Endometrium (tissue), 2 donors: ENCODE data around the gene SORCS2.

Experiments
- FAIRE-seq: peaks from 2 replicates; lab custom pipeline; 2012; peaks lifted over from hg19 to GRCh38; lab: Jason Lieb, UNC
- donor health status: control.
- donor health status: control.

The SORCS2 gene

DNA sequence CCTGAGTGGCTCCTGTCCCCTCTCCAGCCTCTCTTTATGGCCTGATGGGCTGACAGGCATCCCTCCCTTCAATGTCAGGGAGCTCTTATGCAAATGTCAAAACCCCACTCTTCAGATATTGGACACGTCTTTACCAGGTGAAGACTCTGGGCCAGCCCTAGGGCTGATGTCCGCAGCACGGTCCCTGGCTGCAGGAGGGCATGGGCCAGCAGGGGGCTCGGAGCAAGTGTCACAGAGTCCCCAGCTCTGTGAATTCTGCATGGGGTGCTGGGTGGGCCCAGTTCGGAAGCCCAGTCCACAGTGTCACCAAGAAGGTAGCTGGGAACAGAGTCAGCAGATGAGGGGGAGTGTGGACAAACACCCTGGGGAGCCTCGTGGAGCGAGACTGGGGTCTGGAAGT lies 282.0 kb downstream of the SORCS2 start:
- FAIRE-seq = no peak

DNA sequence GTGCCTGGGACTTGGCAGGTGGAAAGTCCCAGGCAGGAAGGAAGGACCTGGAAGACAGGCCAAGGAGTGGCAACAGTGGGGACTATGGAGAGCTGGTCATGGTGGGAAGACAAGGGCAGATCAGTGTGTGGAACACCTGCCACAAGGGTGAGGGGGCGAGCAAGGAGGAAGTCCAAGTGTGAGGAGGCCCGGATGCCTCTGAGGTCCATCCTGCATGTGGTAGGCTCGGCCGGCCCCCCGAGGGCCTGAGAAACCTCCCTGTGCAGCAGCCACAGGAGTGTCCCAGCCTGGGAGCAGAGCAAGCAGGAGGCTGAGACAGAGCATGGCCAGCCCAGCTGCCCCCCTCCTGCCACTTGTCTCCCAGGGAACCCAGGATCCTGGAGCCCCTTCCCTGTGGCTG lies 282.9 kb downstream of the SORCS2 start:
- no peak for FAIRE-seq

DNA sequence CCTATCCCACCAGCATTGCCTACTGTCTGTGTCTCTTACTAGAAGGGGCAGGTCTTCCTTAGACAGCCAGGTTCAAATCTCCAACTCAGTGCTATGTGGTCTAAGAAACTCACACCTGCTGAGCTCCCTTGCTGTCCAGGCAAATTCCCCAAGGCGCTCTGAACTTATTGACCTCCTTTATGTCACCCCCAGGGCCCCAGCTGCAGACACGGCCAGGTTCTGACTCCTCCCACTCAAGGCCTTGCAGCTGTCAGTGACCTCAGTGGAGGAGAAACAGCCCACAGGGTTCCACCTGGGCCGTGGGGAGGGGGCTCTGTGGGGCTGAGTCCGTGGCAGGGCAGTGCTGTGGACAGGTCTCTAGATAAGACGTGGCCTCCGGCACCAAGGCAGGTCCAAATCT lies 284.5 kb downstream of the SORCS2 start:
- FAIRE-seq = no peak

DNA sequence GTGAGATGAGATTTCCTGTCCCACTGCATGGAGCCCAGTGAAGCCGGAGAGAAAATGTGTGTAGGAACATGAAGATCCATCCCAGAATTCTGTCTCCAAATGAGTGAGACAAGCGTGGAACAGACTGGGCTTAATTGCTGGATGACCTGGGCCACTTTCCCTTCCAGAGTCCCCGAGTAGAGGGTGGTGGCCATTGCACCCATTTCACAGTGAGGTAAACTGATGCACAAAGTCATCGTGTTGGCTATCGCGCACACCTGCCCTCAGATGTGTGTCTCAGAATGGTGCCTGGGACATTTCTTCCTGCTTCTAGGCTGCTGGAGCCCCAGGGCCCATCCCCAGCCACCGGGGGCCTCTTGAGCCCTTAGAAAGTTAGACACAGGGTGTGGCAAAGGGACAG lies 285.4 kb downstream of the SORCS2 start:
- no peak for FAIRE-seq

DNA sequence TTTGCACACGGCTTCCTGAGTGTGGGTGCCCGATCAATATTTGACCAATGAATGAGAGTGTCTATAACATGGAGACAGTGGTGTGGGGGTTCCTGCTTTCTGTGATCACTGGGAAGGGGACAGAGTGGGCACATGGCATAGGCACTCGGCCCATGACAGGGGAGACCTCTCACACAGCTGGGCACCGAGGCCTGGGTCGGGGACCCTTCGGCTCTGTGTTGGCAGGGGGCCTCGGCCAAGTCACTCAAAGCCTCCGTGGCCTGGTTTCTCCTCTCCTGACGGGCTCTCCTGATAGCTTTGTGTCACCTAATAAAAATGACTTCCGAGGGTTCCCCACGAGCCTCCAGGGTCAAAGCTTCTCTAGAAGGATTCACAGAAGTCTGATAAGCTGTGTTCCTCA lies 286.3 kb downstream of the SORCS2 start:
- FAIRE-seq = no peak

DNA sequence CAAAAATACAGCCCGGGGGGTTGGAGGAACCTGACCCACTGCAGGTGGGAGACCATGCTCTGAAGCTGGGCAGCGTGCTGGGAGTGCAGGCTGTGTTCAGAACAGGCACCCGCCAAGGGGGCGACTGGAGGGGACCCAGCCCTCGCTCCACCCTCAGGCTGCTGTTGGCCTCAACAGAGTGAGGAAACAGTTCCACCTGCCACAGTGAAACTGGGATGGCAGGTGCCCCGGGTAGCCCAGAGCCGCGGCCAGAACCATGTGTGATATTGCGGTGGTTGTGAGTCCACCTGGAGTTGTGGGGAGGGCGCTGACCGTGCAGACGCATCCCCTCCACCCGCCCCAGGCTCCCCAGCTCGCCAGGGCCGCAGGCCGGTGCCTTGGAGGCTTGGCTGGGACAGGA lies 288.1 kb downstream of the SORCS2 start:
- no peak for FAIRE-seq

DNA sequence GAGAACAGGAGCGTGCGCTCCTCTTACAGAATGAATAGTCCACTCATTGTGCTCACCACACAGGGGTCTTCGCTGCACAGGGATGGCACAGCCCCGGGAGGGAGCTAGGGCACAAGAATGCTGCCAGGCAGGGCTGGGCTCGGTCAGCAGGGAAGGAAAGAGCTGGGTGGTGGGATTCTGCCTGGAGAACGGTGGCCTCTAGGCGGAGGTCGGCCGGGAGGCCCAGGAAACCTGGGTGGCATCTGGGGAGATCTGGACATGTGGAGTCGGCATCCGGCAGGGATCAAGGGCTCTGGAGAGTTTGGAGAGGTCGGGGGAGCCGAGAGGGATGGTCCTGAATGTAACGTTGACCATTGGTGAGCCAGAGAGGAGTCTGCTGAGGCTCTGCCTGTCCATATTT lies 288.9 kb downstream of the SORCS2 start:
- FAIRE-seq = no peak

DNA sequence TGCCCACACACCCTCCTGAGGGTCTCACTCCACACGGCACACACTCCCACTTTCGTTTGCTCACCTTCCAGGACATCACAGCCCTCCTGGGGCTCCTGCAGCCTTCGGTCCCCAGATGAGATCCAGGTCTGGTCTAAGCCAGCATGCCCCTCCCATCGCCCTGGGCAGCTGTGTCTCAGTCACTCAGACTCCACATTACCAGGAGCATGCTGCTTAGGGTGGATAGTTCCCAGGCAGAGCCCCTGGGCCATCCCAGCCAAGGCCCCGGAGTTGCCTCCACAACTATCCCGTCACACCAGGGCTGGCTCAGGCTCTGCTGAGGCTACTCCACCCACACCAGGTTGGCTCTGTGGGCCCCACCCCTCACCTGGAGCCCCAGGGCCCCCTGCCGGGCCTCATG lies 292.8 kb downstream of the SORCS2 start:
- no peak for FAIRE-seq

DNA sequence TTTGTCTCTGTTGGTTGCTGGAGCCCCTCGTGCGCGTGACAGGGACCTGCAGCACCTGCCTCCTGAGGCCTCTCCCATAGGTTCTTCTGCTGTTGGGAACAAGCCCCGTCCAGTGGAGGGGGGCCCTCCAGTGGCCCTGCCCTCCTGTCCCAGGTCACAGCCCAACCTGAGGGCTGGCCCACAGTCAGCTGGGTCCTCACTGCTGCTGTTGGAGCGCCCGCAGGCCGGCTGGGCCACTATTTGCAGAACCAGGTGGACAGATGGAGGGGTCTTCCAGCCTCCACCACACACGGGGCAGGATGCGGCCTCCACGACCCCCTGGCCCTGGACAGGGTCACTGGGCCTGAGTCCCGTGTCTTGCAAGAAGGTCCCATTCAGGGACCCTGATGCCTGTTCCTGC lies 293.8 kb downstream of the SORCS2 start:
- FAIRE-seq = no peak

DNA sequence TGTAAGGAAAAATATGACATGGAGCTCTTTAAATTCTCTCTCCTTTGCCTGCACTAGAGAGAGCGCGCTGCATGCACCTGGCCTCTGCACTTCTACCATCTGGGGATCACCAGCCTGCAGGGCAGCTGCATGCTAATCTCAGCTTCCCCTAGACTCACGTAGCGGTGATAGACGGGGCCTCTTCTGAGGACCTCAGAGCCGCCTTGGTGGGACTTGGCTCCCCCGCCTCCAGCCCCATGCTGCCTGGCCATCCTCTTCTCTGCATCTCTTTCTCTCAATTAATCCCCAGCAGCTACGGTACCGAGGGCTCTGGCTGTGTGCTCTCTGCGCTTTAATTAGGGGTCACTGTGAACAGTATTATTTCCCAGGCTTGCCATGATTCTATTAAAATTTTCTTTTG lies 295.2 kb downstream of the SORCS2 start:
- no peak for FAIRE-seq

DNA sequence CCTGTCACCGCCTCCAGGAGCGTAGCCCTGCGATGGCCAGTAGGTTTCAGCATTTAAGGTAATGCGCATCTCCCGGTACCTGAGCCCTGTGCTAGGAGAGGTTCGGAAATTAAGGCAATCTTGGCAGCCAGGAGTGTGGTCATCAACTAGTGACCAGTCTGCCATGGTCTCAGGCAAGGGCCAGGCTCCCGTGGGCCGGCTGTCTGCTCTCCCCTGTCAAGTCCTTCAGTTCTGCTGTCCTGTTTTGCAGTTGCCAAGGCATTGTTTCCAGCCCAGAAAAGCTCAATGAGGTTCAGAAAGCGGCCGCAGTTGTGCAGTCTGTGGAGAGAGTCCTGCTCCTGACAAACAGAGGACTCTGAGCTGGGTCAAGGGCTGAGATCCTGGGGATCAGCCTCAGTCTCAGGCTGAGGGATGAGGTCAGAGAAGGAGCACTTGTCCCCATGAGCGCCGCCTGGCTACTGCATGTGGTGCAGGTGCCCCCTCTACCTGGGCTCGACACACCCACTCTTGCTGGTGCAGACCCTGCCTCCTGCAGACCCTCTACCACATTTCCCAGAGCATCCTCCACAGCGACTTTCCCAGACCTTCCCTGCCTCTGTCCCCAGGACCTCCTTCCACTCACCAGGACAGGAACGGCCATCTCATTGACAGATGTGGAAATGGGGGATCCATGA lies 295.8 kb downstream of the SORCS2 start:
- FAIRE-seq = no peak

DNA sequence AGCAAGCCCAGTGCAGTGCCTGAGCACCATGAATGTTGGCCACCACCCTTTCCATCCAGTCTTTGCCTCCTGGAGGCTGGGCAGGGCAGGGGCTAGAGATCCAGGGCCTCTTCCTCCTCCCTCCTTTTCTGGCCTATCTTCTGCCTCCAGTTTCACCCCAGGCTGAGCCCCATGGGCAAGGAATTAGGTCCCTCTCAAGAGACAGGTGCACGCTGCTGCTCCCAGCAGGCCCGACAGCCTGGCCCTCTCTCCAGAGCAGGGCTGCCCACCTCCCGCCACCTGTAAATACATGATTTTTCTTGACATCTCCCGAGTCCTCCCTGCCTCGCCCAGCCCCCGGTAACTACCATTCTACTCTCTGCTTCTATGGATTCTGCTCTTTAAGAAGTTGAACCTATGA lies 299.6 kb downstream of the SORCS2 start:
- FAIRE-seq = no peak

DNA sequence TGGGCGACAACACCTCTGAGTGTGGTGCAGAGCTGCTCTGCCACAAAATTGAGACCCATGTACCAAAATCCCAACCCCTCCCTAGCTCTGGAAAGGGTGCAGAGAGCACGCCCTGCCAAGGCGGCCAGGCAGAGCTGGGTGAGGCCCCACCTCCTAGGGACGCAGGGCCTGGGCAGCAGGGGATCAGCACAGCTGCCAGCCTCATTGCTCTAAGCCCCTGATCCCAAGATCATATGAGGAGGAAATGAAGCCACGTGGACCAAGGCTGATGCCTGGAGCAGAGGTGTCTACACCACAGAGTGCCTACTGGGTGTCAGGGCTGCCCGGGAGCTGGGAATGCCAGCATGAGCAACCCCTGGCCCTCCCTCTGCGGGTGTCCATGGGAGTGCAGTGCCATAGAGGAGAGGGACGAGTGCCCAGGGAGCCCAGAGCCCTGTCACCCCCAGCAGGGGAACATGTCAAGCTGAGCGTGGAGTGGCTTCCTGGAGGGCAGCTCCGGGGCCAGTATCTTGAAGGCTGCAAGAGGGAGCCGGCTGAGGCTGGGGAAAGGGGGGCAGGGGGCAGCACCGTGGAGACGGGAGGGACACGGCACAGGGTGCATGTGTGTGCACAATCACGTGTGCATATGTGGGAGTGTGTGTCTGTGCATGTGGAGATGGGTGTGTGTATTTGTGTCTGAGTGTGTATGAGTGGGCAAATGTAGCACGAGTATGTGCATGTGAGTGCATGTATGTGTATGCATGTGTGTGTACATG lies 306.3 kb downstream of the SORCS2 start:
- no peak for FAIRE-seq

DNA sequence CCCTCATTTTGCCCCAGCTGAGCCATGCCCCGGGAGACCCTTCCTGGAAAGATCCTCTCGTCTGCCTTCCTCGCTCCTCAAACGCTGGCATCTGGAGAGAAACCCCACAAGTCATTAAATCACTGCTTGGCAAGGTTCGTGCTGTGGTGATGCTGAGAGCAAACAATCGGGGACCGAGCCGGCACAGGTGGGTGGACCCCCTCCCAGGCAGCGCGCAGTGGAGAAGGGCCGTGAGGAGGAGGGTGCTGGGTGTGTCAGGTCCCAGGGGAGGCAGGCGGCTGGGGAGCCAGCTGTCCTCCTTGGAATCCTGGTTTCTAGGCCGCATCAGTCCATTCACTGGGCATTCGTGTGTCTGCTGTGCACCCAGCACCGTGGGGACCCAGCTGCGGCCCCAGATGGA lies 307.3 kb downstream of the SORCS2 start:
- FAIRE-seq = no peak

DNA sequence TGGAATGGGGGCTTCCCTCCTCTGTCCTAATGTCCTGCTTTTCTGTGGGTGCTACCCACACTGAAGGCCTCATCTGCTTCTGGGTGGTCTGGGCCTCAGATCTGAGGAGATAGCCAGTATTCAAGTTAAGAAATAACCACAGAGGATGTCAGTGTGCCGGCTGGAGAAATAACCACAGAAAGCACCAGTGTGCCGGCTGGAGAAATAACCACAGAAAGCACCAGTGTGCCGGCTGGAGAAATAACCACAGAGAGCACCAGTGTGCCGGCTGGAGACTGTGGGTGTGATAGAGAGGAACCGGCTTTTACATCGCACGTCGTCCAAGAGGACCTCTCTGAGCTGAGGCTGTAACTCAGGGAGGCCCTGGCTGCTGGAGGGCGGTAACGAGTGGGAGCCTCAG lies 308.1 kb downstream of the SORCS2 start:
- FAIRE-seq = no peak

DNA sequence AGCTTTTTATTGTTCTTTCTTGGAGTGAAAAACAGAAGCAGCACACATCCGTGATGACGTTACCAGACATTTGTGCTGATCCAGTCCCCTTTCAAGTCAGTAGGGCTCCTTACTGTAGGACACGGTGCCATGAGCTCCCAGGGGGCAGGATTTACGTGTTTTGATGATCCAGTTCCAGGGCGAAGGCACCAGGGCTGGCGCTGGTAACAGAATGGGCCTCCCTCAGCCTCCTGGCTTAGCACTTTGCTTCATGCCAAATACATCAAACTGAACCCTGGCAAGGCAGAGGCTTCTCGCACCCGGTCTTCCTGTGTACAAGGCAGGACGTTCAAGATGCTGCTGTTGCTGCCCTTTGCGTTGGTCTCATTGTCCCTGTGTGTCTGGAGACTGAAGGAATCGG lies 309.0 kb downstream of the SORCS2 start:
- FAIRE-seq = no peak

DNA sequence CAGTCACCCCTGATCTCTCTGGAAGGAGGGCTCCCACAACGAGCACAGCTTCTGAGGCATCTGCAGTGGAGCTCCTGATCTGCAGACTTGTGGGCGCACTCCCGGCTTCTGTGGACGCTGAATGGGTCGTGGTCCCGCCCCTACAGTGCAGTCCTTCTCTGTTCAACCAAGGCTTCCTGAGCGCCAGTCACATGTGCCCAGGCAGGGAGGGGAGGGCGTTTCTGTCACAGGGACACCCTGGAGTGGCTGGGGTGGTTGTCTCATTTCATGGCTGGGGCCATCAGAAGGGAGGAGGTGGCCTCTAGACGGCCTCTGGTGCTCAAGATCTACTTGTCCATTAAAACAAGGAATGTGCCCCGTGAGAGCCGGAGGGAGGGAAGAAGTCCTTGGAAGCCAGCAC lies 309.5 kb downstream of the SORCS2 start:
- no peak for FAIRE-seq

DNA sequence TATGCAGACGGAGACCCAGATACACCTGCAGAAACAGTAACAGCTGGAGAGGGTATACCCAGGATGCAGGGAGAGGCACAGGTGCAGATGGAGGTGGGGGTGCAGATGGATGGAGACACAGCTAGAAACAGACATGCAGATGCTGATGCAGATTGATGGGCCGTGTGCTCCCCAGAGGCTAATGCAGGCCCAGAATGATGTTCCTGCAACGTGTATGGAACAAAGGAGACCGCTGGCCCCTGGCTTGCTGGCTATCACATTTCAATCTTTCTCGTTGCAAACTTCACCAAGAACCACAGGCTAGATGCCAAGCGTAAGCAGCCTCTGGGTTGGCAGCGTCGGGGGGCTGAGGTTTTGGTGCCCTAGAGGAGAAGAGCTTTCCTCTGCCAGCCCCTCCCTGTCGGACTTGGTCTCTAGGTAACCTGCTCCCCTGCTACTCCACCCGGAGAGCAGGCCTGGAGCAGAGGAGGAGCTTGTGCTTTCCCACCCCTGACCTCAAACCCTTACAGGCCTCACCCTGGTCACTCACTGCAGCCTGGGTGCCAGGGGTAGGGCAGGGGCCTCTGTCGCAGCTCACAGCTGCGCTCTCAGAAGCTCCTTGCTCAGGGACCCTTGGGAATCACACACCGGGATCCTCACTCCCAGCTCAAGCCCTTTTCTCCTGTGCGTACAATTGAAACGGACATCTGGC lies 311.4 kb downstream of the SORCS2 start:
- FAIRE-seq = no peak

DNA sequence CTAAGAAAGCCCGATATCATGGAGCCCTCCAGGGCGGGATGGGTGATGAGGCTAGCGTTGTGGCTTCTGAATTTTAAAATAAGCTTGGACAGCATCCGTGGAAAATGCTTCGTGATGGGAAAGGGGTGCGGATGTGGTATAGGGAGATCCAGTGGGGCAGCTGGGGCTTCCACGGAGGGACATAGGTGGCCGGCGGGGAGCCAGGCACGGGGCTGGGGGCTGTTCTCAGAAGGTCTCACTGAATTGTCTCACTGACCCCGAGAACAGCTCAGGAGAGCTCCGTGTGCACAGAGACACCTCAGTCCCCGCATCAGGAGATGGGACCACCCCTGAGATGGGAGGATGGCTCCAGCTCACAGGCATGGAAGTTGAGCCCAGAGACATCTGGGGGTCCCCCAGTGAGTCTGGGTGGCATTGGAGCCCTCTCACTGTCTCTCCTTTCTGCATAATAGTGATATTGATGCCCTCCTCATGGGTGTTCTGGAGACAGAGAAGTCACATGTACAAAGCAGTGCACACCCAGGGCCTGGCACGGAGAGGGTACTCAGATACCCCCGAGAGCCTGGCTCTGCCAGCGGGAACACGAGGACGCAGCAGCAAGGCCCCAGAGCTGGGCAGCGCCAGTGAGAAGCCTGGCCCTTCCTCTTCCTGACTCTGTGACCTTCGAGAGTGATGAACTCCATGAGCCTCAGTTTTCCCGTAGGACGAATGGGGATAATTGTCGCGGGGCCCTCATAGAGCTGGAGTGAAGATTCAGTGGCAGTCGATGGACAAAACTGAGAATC lies 313.0 kb downstream of the SORCS2 start:
- no peak for FAIRE-seq

DNA sequence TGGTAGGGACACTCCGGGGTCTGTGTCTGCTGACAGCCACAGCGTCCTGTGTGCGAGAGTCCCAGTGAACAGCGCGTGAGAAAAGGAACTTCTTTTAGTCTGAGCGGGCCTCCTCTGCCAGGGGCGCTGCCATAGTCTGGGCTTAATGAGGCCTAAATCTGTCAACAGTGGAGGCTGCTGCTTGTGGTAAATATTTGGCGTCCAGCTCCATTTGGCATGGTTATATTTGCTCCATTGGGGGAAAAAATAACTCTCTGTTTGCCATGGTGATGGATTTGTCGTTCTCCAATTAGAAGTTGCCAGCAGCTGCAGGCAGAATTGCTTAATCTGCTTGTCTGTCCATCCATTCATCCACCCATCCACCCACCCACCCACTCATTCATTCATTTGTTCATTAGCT lies 313.8 kb downstream of the SORCS2 start:
- no peak for FAIRE-seq

DNA sequence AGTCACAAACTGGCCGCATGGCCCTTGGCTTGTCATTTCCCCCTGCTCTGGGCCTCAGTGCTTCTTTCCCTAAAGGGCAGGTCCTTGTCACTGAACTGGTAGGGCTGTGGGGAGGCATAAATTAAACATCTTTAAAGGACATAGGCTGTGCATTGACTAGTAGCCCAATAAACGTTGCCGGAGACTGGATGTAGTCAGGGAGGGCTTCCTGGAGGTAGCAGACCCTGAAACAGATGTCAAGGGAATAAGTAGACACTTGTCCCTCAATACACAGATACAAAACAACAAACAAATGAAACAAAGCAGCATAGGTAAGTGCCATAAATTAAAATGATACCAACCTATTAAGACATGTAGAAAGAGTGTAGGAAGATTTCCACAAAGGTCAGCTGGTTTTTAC lies 314.2 kb downstream of the SORCS2 start:
- FAIRE-seq = no peak

DNA sequence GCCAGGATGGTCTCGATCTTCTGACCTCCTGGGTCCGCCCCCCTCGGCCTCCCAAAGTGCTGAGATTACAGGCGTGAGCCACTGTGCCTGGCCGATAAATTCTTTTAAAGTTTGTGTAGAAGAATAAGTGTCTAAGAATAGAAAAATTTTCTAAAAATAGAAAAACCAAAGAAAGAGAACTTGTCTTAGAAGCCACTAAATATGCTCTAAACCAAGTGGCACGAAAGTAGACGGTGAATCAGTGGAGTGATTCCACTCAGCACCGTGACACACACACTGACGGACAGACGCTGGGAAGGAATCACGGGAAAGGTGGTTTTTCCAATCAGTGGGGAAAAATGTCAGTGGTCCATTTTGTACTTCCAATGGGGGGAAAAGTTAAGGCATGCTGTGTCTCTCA lies 315.0 kb downstream of the SORCS2 start:
- no peak for FAIRE-seq

DNA sequence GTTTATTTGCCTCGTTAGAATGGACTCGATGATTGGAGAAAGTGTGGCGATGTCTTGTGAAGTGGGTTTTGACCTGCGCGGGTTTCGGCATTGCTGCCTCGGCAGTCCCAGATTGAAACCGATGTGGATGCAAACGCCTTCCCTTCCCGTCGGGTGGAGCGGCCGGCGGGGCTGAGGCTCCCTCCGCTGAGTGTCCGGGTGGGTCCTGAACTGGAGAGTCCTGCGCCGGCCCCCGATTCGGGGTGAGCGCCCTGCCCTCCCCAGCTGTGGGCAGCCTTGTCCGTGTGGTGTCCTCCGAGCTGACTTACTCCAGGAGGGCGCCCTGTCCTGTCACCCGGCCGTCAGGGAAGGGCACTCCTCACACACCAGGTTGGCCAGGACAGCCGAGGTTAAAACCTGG lies 317.7 kb downstream of the SORCS2 start:
- FAIRE-seq = no peak
